ENCODE measurements around the gene MYADM.

Gene MYADM

GRCh38 chr19:53915000-53915399 is 47.3 kb downstream of the MYADM start:
- peak; percentile 17 for DNase-seq (ENCODE audit: low spot score)

GRCh38 chr19:53916004-53916403 is 48.3 kb downstream of the MYADM start:
- no peak for DNase-seq (ENCODE audit: low spot score)

GRCh38 chr19:53917356-53917755 is 49.7 kb downstream of the MYADM start:
- DNase-seq (ENCODE audit: low spot score): peak; percentile 14

All from D341Med (cell line).